Neuronal stem cell (in vitro differentiated cells): ENCODE results near the gene TMEM135.

Source experiments
- DNase-seq: peaks from one replicate; pipeline ENCODE4 v3.0.0-alpha.2; 2013; ENCODE audit warnings: low spot score
- H2AFZ ChIP-seq: one replicate; pipeline ENCODE4 v1.6.1; 2013; ENCODE audit warnings: mild to moderate bottlenecking, low read length, inconsistent platforms
- H2AK5ac ChIP-seq: 2 replicates; pipeline ENCODE4 v1.6.1; 2013; ENCODE audit warnings: low read depth, mild to moderate bottlenecking, inconsistent platforms, low read length, moderate library complexity, mixed read lengths
- H2BK120ac ChIP-seq: 2 replicates; pipeline ENCODE4 v1.6.1; 2013; ENCODE audit warnings: low read depth, mild to moderate bottlenecking, inconsistent platforms, low read length, moderate library complexity, mixed read lengths
- H2BK12ac ChIP-seq: one replicate; pipeline ENCODE4 v1.6.1; 2013; ENCODE audit warnings: low read length, inconsistent platforms
- H2BK15ac ChIP-seq: 2 replicates; pipeline ENCODE4 v1.6.1; 2013; ENCODE audit warnings: mild to moderate bottlenecking, low read length, inconsistent platforms, mixed read lengths
- H2BK5ac ChIP-seq: one replicate; pipeline ENCODE4 v1.6.1; 2013; ENCODE audit warnings: inconsistent platforms, mild to moderate bottlenecking, low read length, moderate library complexity
- H3K14ac ChIP-seq: one replicate; pipeline ENCODE4 v1.6.1; 2013; ENCODE audit warnings: low read length, inconsistent platforms
- H3K18ac ChIP-seq: 2 replicates; pipeline ENCODE4 v1.6.1; 2013; ENCODE audit warnings: low read length, inconsistent platforms
- H3K23ac ChIP-seq: 2 replicates; pipeline ENCODE4 v1.6.1; 2013; ENCODE audit warnings: low read depth, mild to moderate bottlenecking, mixed read lengths, low read length, inconsistent platforms; ENCODE audit not compliant: poor library complexity
- H3K27ac ChIP-seq: replicated peaks from 3 replicates; pipeline ENCODE4 v1.5.1; 2013; ENCODE audit warnings: low read length, inconsistent platforms
- H3K27me3 ChIP-seq, 3 experiments: 2 replicates each; pipeline ENCODE4 v1.6.1; 2013; ENCODE audit warnings: low read length in 3 of 3, mild to moderate bottlenecking in 2 of 3, inconsistent platforms in 1 of 3, low read depth in 1 of 3, mixed read lengths in 1 of 3, moderate library complexity in 1 of 3; ENCODE audit not compliant: control insufficient read depth in 3 of 3, insufficient read depth in 3 of 3
- H3K36me3 ChIP-seq, 2 donors: replicated peaks in 1 of 2; 2 replicates each; pipeline ENCODE4 v1.6.1; 2013; ENCODE audit warnings: low read length in 2 of 2; ENCODE audit not compliant: control insufficient read depth in 2 of 2, insufficient read depth in 2 of 2
- H3K4ac ChIP-seq: 2 replicates; pipeline ENCODE4 v1.6.1; 2013; ENCODE audit warnings: inconsistent platforms, mild to moderate bottlenecking, low read length, moderate library complexity
- H3K4me1 ChIP-seq, 2 donors: 1 replicate in 1 of 2; 2 replicates in 1 of 2; pipeline ENCODE4 v1.6.1; 2013; ENCODE audit warnings: low read length in 2 of 2, low read depth in 1 of 2; ENCODE audit not compliant: control insufficient read depth in 2 of 2, insufficient read depth in 1 of 2
- H3K4me2 ChIP-seq: one replicate; pipeline ENCODE4 v1.6.1; 2013; ENCODE audit warnings: mild to moderate bottlenecking, low read length, inconsistent platforms; ENCODE audit not compliant: insufficient read depth, poor library complexity, severe bottlenecking
- H3K4me3 ChIP-seq, 2 donors: 2 replicates each; pipeline ENCODE4 v1.5.1; 2013; ENCODE audit warnings: low read length in 2 of 2, mild to moderate bottlenecking in 2 of 2, inconsistent platforms in 1 of 2, moderate library complexity in 1 of 2
- H3K79me1 ChIP-seq: one replicate; pipeline ENCODE4 v1.6.1; 2013; ENCODE audit warnings: low read depth, mild to moderate bottlenecking, inconsistent platforms, low read length, moderate library complexity
- H3K9ac ChIP-seq: one replicate; pipeline ENCODE4 v1.6.1; 2013; ENCODE audit warnings: mild to moderate bottlenecking, low read depth, low read length, inconsistent platforms; ENCODE audit not compliant: poor library complexity
- H3K9me3 ChIP-seq, 2 donors: replicated peaks in 1 of 2; 2 replicates each; pipeline versions ENCODE3 to v1.6.1; 2013; ENCODE audit warnings: low read length in 2 of 2, mild to moderate bottlenecking in 2 of 2, inconsistent platforms in 1 of 2, low read depth in 1 of 2, mixed read lengths in 1 of 2, moderate library complexity in 1 of 2; ENCODE audit not compliant: control insufficient read depth in 2 of 2, insufficient read depth in 1 of 2
- H4K8ac ChIP-seq: one replicate; pipeline ENCODE4 v1.6.1; 2013; ENCODE audit warnings: low read depth, mild to moderate bottlenecking, inconsistent platforms, low read length, moderate library complexity
- H4K91ac ChIP-seq: one replicate; pipeline ENCODE4 v1.6.1; 2013; ENCODE audit warnings: low read length, low read depth, mild to moderate bottlenecking, inconsistent platforms; ENCODE audit not compliant: poor library complexity
- WGBS, 2 donors: extraction: QIAGEN DNeasy Blood & Tissue Kit; methylation state at CpG; one replicate each; pipeline ENCODE4 v1.1.7; 2013; ENCODE audit warnings: missing lambda C conversion rate in 2 of 2, mixed read lengths in 1 of 2; ENCODE audit not compliant: insufficient read length in 2 of 2, insufficient replicate concordance in 1 of 2; ENCODE audit errors: extremely low coverage in 2 of 2; 5-methylcytosine and 5-hydroxymethylcytosine counted together

The TMEM135 gene

DNA sequence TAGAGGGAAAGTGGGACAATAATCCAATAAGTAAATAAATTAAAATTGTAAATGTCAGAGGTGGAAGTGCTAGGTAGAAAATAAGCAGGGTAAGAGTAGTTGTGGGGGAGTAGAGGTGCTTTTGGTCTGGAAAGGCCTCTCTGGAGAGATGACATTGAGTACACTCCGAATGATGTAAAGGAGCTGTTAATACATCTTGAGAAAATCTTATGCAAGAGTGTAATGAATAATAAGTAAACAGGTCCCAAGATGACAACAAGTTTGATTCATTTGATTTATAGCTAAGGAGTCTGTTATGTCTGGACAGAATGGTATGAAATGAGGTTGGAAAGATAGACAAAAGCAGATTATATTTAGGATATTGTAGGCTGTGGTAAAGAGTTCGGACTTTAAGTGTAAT lies 87.5 kb downstream of the TMEM135 start:
- Histone ChIP-seq H2BK120ac (no peak overlapping the region), H2BK15ac (no peak overlapping the region), H3K4ac (no peak overlapping the region), H3K4me3 (no peak overlapping the region), H3K4me1 (peaks cover 0 to 2% of the 10 kb centered on the region in 2 donors), H2BK12ac (no peak overlapping the region), H2AK5ac (no peak overlapping the region), H3K23ac (no peak overlapping the region), H2AFZ (no peak overlapping the region), H3K4me2 (no peak overlapping the region), H3K18ac (no peak overlapping the region), H2BK5ac (no peak overlapping the region), H3K9me3 (no peaks in the 10 kb centered on the region), H3K27me3 (no peaks in the 10 kb centered on the region), H3K14ac (no peak overlapping the region), H3K36me3 (no peaks in the 10 kb centered on the region), H4K8ac (no peak overlapping the region), H3K27ac (no peak overlapping the region), H4K91ac (no peak overlapping the region), H3K9ac (no peak overlapping the region), H3K79me1 (no peaks in the 10 kb centered on the region)
- WGBS, 2 donors, result no CpG with 5 or more reads among the region's 2 CpGs
- DNase-seq, result no peak

- H3K9ac ChIP-seq, result no peak overlapping the region
- no peaks in the 10 kb centered on the region for H3K27me3 ChIP-seq
- H3K4ac ChIP-seq, result no peak overlapping the region
- H4K8ac ChIP-seq, result no peak overlapping the region
- H3K27ac ChIP-seq, result no peak overlapping the region
- no peak overlapping the region for H2BK5ac ChIP-seq
- no peak overlapping the region for H3K4me3 ChIP-seq
- H3K79me1 ChIP-seq, result no peaks in the 10 kb centered on the region
- peaks cover 0 to 2% of the 10 kb centered on the region in 2 donors for H3K4me1 ChIP-seq
- H2BK12ac ChIP-seq, result no peak overlapping the region
- no peak overlapping the region for H3K14ac ChIP-seq
- no peak overlapping the region for H2AK5ac ChIP-seq
- no peak overlapping the region for H2BK120ac ChIP-seq
- no peak for DNase-seq
- H3K23ac ChIP-seq, result no peak overlapping the region
- no peak overlapping the region for H2BK15ac ChIP-seq
- no peaks in the 10 kb centered on the region for H3K36me3 ChIP-seq
- no peak overlapping the region for H2AFZ ChIP-seq
- H3K9me3 ChIP-seq, result peaks cover 3 to 4% of the 10 kb centered on the region in 2 donors
- WGBS, 2 donors, result no CpG with 5 or more reads among the region's 4 CpGs
- H3K4me2 ChIP-seq, result no peak overlapping the region
- H4K91ac ChIP-seq, result no peak overlapping the region
- H3K18ac ChIP-seq, result no peak overlapping the region
Observed at GRCh38 chr11:87127101-87127500, 89.4 kb downstream of the TMEM135 start.

DNA sequence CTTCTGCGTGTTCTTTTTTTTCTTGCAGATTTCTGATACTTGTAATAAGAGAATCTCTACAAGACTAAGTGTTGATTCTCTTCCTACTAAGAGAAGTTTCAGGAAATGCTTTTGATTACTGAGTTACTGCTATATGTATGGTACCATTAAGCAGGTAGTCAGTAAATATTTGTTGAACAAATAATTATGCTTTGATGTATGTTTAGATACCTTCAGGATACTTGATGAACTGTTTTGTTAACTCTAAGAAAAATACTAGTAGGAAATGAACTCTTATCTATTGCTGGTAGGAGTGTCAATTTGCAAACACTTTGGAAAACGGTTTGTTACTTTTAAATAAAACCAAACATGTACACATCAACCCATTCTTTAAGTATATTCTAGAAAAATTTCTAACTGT lies 90.6 kb downstream of the TMEM135 start:
- H3K9me3 ChIP-seq, result peaks cover 4 to 5% of the 10 kb centered on the region in 2 donors
- H3K14ac ChIP-seq, result no peak overlapping the region
- peaks cover 0 to 1% of the 10 kb centered on the region in 2 donors for H3K36me3 ChIP-seq
- H2BK12ac ChIP-seq, result no peak overlapping the region
- H4K8ac ChIP-seq, result no peak overlapping the region
- no peak overlapping the region for H3K27ac ChIP-seq
- no peak overlapping the region for H3K23ac ChIP-seq
- H2AFZ ChIP-seq, result no peak overlapping the region
- no peak overlapping the region for H2BK120ac ChIP-seq
- H2BK5ac ChIP-seq, result no peak overlapping the region
- H3K4me1 ChIP-seq, result peaks cover 0 to 2% of the 10 kb centered on the region in 2 donors
- no peak overlapping the region for H2BK15ac ChIP-seq
- no peak overlapping the region for H3K18ac ChIP-seq
- WGBS, 2 donors, result no CpG with 5 or more reads among the region's 2 CpGs
- H3K9ac ChIP-seq, result no peak overlapping the region
- no peak overlapping the region for H2AK5ac ChIP-seq
- H3K27me3 ChIP-seq, result peaks cover 0 to 2% (median 0%) of the 10 kb centered on the region in 3 experiments
- no peak overlapping the region for H3K4ac ChIP-seq
- H4K91ac ChIP-seq, result no peak overlapping the region
- no peak overlapping the region for H3K4me2 ChIP-seq
- no peak overlapping the region for H3K4me3 ChIP-seq
- no peaks in the 10 kb centered on the region for H3K79me1 ChIP-seq
- no peak for DNase-seq

- H3K36me3 ChIP-seq, result peaks cover 0 to 1% of the 10 kb centered on the region in 2 donors
- H2BK15ac ChIP-seq, result no peak overlapping the region
- no peaks in the 10 kb centered on the region for H3K79me1 ChIP-seq
- no peak overlapping the region for H4K8ac ChIP-seq
- no peak overlapping the region for H2BK12ac ChIP-seq
- no peak overlapping the region for H3K18ac ChIP-seq
- no CpG with 5 or more reads among the region's 1 CpG for WGBS, 2 donors
- no peak overlapping the region for H2AK5ac ChIP-seq
- H3K4me1 ChIP-seq, result no peaks in the 10 kb centered on the region
- H2AFZ ChIP-seq, result no peak overlapping the region
- H3K9ac ChIP-seq, result no peak overlapping the region
- DNase-seq, result no peak
- H3K14ac ChIP-seq, result no peak overlapping the region
- no peak overlapping the region for H3K27ac ChIP-seq
- H3K9me3 ChIP-seq, result peaks cover 5 to 8% of the 10 kb centered on the region in 2 donors
- H4K91ac ChIP-seq, result no peak overlapping the region
- no peak overlapping the region for H2BK5ac ChIP-seq
- no peak overlapping the region for H3K4me2 ChIP-seq
- no peak overlapping the region for H2BK120ac ChIP-seq
- no peak overlapping the region for H3K4me3 ChIP-seq
- H3K4ac ChIP-seq, result no peak overlapping the region
- no peak overlapping the region for H3K23ac ChIP-seq
- H3K27me3 ChIP-seq, result peaks cover 0 to 2% (median 0%) of the 10 kb centered on the region in 3 experiments
Observed at GRCh38 chr11:87134524-87135106, 96.9 kb downstream of the TMEM135 start.
